HG03457 (cell line): ENCODE measurements around the gene TRERF1.
"Not testable (repeated sequence)": the region's sequence is repeated elsewhere in the genome, so short reads cannot be mapped to it uniquely, and the experiment has no call there.

Experiments used
- ATAC-seq: cut with Tn5 transposase; IDR thresholded peaks from one replicate; pipeline ENCODE4 v1.9.1; 2021; ENCODE audit warnings: moderate number of reproducible peaks; ENCODE audit not compliant: unreplicated experiment

The TRERF1 gene

DNA sequence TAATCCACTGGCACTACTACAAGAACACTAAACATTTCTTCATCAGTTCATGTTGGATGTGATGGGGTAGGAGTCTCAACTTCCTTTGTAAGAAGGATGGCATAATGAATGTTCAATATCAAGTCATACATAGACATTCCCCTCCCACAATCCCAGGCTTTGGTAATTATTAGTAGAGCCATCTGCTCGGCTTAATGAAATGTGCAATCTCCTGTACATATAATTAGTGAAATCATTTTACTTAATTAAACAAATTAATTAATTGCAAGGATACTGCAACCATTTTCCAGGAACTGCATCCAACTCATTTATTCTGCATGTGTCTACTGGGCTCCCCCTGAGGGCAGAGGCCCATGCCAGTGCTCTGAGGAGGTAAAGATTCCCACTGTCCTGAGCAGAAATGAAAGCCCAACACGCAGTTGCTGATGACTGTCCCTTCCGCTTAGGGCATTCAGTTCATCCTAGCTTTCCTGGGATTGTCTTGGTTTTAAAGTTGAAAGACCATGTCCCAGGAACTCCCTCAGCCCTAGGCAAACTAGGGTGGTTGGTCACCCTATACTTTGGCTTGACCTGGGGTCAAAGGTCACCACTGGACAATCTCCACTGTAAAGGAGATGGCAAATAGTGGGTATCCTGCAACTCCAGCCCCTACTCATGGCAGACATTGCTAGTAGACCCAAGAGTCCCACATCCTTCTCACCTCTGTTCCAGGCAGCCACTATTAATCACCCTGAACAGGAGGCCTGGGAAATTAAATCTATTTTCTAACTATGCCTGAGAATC is 109.8 kb downstream of the TRERF1 start:
- no peak for ATAC-seq

DNA sequence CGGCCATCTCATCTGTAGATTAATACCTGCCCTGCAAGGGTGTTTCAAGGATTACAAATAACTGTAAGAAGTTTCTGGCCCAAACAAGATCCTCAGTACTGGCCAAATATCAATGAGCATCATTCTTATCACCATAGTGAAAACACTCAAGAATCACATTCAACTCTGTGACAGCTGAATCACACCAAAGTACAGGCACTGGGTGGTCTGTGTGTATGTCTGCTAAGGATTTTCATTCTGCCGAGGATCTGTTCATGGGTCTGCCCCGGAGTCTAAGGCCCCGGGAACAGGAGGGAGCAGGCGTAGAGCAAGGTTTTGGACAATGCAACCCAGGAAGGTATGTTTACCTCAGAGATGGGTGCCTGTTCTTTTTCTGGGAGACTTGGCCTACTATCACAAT is 110.5 kb downstream of the TRERF1 start:
- ATAC-seq: no peak

DNA sequence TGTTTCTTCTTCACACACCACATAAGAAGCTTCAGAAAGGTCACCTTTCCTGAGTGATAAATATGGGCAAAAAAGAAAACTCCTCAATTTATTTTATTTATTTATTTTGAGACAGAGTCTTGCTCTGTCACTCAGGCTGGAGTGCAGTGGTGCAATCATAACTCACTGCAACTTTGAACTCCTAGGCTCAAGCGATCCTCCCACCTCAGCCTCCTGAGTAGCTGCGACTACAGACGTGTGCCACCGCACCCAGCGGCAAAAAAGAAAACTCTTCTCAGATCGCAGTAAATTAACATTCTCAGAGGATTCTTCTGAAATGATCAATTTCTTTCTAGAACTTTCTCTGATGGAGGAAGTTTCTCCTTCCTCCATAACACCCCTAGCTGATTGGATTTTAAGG is 111.2 kb downstream of the TRERF1 start:
- ATAC-seq: no peak

GRCh38 chr6:42339991-42340401 is 111.7 kb downstream of the TRERF1 start:
- no peak for ATAC-seq

DNA sequence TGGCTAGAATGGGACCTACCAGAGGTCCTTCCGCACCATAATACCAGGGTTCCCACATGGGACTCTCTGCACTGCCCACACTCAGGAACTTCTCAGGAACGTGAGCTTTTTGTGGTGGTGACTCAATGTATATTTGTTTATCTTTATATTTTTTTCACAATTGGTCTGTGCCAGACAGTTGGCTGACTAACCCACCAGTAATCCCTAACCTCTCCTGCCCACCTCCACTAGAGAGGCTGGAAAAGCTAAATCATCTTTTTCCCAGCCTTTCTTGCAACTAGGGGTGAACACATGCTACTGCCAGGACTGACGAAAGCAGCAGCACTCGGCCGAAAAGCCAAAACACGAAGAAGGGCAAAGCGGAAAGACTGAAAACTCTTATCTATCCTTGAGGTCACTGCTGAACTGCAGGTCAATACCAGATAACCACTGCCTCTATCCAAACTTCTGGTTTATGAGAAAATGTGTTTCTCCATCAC is 112.9 kb downstream of the TRERF1 start:
- ATAC-seq: no peak

DNA sequence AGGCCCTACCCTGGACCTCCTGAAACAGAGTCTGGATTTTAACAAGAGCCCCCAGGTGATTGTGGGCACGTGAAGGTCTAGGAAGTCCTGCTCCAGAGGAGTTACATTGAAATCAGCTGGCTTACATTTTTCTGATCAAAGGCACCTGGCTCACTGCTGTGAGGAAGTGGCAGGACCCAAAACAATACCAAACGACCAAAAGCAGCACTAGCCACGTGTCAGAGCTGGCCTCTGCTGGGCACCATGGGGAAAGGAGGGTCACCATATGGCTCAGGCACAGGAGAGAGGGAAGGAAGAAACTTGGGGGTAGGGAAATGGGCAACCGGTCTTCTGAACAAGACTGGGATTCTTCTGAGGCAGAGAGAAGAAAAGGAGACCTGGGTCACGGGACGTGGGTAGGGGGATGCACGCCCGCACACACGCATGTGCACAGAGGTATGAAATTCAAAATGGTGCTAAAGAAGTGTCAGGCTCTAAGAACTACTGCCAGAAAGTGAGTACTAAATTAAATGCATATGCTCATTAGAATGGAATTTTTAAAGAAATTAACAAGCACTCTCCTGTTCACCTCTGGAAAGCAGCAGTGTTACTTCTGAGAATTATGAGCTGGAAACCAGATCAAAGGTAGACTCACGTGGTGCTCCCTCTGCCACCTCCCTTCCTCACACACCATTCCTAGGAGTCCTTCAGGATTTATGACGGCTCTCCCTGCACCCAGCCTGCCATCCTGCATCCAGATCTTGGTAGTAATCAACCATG is 113.6 kb downstream of the TRERF1 start:
- ATAC-seq: no peak

- no peak for ATAC-seq
These were observed 115.3 kb downstream of the TRERF1 start for GRCh38 chr6:42336431-42336830.

DNA sequence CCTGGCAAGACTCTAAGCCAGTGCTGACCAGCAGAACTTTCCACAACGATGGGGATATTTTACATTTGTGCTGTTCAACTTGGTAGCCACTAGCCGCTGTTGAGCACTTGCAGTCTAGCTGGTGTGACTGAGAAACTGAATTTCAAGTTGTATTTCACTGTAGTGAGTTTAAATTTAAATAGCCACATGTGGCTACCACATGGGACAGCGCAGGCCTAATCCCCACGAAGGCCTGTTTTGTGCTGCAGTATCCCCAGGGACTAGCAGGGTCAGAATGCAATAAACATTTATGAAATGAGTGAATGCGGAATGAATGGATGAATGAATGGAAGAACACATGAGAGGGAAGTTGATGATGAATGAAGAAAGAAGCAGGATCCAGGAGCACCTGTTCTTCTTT is 115.8 kb downstream of the TRERF1 start:
- no peak for ATAC-seq

DNA sequence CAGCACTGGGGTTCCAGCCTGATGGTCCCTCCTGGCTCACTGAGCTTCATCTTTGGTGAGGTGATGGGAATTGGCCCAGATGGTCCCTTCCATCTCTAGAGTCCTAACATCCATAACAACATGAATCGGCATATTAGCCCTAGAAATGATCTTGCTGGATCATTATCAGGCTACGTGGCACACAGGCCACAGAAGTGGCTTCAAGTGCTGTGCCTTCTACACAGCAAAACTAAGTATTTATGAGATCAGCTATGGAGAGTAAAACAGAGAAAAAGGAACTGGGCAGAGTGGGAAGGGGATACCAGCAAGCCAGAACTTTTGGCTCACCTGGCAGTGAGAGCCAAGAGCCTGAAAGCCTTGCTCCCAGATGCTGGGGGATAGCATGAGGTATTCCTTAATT is 116.9 kb downstream of the TRERF1 start:
- ATAC-seq: no peak

DNA sequence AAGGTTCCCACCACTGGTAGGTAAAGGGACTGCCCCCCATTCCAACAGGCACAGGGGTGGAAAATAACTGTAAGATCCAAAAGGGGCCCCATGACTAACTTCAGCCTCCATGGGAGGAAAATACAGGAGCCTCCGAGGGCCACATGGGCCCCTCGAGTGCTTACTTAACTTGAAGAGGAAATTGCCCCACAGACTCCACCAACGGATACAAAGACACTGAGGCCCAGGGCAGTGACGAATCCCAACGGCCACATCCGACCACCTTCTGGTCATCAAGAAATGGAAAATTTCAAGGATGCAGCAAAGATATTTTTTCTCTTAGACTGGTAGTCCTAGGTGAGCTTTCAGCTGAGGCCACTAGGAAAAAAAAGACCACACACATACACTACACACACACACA is 118.1 kb downstream of the TRERF1 start:
- no peak for ATAC-seq

- no peak for ATAC-seq
These were observed 118.8 kb downstream of the TRERF1 start for GRCh38 chr6:42332916-42333315.

- no peak for ATAC-seq
These were observed 120.7 kb downstream of the TRERF1 start for GRCh38 chr6:42331019-42331418.

- ATAC-seq: no peak
These were observed 125.5 kb downstream of the TRERF1 start for GRCh38 chr6:42326248-42326647.

GRCh38 chr6:42324656-42325324 is 126.9 kb downstream of the TRERF1 start:
- ATAC-seq: not testable (repeated sequence)

GRCh38 chr6:42322676-42323075 is 129.1 kb downstream of the TRERF1 start:
- no peak for ATAC-seq

GRCh38 chr6:42321976-42322375 is 129.8 kb downstream of the TRERF1 start:
- no peak for ATAC-seq

- ATAC-seq: no peak
These were observed 131.0 kb downstream of the TRERF1 start for GRCh38 chr6:42320762-42321161.

- ATAC-seq: no peak
These were observed 133.2 kb downstream of the TRERF1 start for GRCh38 chr6:42318480-42318879.

DNA sequence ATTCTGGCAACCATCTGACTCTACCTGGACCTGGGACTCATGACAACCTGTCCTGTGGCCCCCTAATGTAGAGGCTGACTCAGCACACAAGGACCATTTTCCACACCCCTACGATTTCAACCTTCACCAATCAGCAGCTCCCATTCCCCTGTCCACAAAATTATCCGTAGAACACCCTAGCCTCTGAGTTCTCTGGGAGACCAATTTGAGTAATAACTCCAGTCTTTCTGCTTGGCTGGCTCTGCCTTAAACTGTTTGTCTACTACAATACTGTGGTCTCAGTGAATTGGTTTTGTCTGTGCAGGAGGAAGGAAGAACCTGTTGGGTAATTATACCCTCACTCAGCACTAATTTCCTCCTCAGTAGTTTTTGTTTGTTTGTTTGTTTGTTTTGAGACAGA is 134.7 kb downstream of the TRERF1 start:
- no peak for ATAC-seq

DNA sequence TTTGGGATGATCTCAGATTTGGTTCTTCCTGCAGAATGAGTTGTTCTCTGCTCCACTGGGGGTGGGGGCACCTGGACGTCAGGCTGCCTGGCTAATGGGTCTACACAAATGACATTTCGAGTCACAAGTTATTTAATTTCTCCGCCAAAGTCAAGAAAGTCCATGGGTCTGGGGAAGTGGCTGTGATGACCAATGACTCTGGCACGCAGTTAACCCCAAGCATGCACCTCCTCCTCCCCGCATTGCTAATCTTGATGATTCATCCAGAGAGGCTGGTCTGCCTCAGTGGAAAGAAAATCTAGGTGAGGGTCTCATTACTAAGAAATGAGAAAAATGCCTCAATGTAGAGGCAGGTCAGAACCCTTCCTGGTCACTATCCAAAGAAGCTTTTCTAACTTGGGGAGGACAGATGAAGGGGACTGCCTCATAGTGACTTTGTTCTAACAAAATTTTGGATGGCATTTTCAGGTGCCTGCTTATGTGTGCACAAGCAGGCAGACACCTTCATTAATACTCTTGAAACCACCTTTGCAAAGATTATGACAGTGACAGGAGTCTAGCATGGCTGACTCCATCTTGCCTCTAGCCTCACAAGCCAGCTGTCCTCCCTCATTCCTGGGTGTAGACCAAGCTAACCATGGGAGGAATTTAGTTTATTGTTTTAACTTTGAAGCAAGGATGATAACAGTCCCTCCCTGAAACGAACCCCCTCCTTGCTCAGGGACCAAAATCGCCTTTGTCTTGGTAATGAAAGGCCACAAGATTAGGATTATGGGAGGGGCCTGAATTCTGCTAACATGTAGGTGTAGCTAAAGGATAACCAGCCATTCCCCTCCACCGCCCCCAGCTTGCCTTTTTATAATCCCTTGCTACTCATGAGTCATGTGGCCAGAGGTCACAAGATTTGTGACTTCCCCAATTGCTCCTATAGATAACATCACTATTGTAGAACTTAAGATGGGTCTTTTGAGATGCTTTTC is 135.4 kb downstream of the TRERF1 start:
- ATAC-seq: no peak
